GM19351 (cell line): ENCODE data around the gene ATP6V0A1.
"Not testable (repeated sequence)": the region's sequence is repeated elsewhere in the genome, so short reads cannot be mapped to it uniquely, and the experiment has no call there.

Experiments used
- ATAC-seq: cut with Tn5 transposase; IDR thresholded peaks from one replicate; pipeline ENCODE4 v1.9.1; 2021; ENCODE audit warnings: mild to moderate bottlenecking, moderate library complexity; ENCODE audit not compliant: unreplicated experiment

The ATP6V0A1 gene

DNA sequence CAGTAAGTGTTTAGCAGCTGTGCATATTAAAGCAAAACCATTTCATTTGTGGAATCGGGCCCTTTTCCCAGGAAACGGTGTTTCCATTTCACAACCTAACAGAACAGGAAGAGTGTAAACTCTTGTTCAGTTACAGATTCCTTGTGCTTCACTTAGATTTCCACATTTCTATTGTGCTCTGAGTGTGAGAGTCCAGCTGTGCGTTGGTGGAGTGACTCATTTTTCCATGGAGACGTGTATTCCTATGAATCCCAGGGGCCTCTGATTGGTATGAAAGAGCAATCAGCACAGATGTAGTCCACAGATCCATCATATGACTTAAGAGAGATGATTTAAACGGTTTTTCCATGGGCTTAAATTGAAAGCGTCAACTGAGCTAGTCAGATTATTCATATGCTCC is 22.3 kb upstream of the ATP6V0A1 start:
- ATAC-seq, result no peak

DNA sequence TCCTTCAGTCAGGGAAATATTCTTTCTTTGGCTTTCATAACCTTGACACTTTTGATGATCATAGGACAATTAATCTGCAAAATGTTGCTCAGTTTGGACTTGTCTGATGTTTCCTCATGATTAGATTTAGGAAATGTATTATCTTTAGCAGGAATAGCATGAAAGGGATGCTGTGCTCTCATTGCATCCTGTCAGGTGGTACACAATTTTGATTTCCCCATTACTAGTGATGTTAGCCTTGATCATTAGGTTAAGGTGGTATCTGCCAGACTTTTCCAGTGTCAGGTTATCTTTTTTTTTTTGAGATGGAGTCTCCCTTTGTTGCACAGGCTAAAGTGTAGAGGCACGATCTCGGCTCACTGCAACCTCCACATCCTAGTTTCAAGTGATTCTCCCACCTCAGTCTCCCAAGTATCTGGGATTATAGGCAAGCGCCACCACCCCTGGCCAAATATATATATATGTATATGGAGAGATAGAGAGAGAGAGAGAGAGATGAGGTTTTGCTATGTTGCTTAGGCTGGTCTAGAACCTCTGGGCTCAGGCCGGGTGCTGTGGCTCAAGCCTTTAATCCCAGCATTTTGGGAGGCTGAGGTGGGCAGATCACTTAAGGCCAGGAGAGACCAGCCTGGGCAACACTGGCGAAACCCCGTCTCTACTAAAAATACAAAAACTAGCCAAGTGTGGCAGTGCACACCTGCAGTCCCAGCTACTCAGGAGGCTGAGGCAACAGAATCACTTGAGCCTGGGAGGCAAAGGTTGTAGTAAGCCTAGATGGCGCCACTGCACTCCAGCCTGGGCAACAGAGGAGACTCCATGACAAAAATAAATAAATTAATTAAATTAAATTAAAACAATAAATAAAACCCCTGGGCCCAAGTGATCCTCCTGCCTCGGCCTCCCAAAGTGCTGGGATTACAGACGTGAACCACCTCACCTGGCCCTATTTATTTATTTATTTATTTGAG is 19.8 kb upstream of the ATP6V0A1 start:
- ATAC-seq, result no peak

DNA sequence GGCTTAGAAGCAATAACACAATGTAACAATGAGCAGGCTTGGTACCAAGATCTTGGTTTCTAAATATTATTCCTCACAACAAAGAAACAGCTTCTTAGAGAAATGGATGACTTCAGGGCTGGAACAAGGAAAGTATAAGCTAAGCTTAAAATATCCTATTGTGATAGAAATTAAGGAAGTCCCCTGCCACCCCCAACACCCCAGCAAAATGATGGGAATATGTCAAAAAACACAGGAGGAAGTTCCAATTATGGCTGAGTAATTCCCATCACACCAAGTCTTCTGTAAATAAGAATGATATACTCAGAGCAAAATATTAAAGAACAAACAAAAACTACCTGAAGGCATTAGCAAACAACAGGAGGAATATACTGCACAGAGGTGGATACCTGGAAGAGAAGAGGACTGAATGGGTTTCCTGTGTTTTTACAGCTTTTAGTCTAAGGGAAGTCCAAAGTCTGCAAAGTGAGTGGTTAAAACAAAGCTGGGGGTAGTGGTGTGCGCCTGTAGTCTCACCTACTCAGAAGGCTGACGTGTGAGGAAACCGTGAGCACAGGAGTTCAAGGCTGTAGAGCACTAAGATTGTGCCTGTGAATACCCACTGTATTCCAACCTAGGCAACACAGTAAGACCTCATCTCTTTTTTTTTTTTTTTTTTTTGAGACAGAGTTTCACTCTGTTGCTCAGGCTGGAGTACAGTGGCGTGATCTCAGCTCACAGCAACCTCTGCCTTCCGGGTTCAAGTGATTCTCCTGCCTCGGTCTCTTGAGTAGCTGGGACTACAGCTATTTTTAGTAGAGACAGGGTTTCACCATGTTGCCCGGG is 17.1 kb upstream of the ATP6V0A1 start:
- ATAC-seq, result no peak

DNA sequence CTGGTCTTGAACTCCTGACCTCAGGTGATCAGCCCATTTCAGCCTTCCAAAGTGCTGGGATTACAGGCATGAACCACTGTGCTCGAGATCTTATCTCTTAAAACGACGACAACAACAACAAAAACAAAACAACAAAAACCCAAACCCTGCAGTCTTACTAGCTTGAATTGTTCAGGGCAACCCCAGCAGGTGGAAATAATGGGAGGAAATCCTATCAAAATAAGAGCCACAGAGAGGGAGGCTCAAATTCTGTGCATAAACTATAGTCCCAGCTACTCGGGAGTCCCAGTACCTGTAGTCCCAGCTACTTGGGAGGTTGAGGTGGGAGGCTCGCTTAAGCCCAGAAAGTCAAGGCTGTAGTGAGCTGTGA is 16.5 kb upstream of the ATP6V0A1 start:
- no peak for ATAC-seq

DNA sequence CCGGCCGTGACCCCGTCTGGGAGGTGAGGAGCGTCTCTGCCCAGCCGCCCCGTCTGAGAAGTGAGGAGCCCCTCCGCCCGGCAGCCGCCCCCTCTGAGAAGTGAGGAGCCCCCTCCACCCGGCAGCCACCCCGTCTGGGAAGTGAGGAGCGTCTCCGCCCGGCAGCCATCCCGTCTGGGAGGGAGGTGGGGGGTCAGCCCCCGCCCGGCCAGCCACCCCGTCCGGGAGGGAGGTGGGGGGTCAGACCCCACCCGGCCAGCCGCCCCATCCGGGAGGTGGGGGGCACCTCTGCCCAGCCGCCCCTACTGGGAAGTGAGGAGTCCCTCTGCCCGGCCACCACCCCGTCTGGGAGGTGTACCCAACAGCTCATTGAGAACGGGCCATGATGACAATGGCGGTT is 9.5 kb upstream of the ATP6V0A1 start:
- ATAC-seq, result not testable (repeated sequence)

DNA sequence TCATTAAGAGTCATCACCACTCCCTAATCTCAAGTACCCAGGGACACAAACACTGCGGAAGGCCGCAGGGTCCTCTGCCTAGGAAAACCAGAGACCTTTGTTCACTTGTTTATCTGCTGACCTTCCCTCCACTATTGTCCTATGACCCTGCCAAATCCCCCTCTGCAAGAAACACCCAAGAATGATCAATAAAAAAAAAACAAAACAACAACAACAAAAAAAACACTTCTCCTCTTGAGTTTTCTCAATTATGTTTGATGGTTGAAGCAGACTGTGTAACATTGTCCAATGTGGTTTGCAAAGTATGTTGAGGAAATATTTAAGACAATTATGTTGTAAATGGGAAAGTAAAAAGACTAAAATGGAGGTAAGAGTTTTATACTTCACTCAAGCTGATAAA is 8.8 kb upstream of the ATP6V0A1 start:
- ATAC-seq, result not testable (repeated sequence)

DNA sequence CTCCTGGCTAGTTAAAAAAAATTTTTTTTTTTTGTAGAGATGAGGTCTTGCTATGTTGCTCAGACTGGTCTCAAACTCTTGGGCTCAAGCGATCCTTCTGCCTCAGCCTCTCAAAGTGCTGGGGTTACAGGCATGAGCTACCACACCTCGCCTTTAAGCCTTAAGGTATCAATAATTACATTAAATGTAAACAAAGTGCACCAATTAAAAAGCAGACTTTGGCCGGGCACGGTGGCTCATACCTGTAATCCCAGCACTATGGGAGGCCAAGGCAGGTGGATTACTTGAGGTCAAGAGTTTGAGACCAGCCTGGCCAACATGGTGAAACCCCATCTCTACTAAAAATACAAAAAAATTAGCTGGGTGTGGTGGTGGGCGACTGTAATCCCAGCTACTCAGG is 7.4 kb upstream of the ATP6V0A1 start:
- ATAC-seq, result not testable (repeated sequence)

DNA sequence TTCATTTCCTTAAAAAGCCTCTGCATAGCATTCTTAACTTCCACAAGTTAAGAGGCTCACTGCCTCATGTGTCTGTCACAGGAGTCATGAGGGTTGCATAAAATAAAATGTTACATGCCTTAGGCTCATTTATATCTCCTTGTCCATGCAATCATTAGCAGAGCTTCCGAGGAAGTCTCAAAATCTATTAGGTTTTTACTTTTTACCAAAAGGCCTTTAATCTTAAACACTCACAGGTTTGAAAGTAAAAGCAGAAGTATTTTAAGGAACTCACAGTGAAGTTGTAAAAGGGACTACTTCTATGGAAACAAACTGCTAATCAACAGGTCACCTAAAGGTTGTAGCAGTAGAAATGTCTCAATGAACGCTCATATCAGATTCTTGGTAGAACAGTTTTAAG is 5.2 kb upstream of the ATP6V0A1 start:
- ATAC-seq, result no peak

DNA sequence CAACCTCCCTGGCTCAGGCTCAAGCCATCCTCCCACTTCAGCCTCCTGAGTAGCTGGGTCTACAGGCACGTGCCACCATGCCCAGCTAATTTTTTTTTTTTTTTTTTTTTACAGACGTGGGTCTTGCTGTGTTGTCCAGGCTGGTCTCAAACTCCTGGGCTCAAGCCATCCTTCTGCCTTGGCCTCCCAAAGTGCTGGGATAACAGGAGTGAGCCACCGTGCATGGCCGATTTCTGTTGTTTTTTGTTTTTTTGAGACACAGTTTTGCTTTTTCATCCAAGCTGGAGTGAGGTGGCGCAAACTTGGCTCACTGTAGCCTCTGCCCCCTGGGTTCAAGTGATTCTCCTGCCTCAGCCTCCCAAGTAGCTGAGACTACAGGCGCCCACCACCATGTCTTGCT is 3.7 kb upstream of the ATP6V0A1 start:
- not testable (repeated sequence) for ATAC-seq

DNA sequence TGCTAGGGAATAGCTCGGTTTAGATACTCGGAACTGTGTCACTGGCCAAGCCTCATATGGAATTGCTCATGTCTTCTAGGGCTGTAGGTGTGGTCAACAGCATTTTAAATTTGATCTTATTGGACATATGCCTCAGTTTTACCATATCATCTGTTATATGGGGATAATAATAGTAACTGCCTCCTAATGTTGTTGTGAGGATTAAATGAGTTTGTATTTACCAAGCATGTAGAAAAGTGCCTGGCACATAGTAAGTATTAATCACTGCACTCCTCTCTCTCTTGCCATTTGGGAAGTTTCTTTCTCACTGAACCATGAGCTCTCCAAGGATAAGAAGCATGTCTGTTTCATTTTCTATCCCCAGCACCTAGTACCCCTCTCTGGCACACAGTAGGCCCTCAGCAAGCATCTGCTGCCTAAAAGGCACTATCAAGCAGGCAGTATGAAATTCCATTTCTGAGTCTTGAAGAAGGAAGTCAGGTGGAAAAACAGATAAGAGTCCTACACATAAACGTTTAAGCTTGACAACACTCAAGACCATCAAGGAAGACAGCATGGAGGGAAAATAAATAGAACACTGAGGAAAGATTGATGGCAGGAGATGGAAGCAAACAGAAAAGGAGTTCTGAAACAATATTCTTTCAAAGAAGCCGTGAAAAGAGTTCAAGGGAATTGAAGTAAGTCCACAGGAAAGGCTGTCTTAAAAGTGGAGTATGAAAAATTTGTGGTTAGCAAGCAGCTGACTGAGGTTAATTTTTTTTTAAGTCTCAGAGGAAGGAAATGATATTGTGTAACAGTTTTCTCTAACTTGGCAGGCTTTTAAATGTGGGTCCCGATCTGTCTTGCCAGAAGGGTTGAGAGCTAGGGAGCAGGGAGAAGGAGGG is 2.2 kb upstream of the ATP6V0A1 start:
- no peak for ATAC-seq

DNA sequence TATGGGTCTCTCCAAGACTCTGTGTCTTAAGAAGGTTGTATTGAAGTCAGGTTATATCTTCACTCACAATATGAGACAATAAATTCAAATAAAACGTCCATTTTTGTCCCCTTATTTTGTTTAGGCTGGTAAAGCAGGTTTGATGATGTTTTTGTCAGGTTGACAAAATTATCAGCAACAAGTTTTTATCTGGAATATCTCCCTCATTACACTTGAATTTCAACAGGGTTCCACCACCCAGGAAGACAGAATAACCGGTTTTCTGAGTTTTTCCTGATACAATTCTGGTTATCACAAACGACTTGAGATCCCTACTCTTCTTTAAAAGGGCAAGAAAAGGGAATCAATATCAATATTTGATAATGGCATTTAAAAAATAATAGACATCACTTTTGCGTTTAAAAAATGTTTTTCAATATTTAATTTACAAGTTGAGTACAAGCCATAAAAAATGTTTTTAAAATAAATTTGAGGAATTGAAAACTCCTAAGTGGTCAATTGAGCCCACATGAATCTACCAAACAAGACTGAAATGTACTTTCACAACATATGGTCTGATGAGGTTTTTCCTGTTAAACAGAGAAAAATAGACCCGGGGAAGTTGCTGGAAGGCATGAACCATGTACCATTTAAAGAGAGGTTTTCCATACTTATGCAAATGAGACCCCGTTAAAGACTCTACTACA is 1.4 kb upstream of the ATP6V0A1 start:
- no peak for ATAC-seq

DNA sequence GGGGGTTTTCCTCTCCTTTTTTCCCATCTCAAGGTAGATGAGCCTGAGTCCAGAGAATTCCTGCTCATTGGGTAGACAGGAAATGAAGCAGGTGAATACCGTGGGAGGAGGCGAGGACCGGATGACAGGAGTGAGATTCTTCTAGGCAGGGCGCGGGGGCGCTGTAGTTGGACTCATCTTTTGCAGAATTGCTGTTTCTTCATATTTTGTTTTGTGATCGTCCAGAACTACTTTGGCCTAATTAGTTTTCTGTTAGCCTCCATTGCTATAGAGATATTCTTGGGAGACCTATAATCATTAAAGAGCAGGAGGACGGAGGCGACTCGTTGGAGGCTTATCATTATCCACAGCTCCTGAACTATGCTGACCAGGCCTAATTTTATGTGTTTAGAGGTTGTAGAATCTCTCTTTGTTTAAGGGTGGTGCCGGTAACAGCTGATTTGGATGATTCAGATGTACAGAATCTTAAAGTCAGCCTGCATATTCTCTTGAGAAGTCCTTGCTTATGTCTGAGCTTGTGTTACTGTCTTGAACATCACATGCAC is 650 bp downstream of the ATP6V0A1 start:
- ATAC-seq, result no peak

DNA sequence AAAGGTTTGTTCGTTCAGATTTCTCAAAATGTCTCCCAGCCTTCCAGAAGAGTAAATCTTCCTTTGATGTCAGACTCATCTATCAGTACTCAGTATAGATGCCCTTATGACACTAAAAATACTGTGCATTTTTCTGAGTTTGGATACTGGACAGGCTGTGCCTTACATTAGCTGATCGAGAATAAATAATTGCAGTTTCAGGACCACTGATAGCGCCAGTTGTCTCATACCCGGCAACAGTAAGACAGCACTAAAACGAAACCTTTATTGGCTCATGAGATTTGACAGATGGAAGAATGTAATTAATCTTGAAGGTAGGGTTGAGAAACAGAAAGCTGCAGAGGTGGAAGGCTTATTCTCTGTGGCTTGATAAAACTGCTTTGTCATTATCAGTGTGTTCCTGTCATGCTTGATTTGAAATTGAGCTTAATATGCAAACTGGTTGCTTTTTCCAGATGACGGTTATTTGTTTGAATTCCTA is 1.2 kb downstream of the ATP6V0A1 start:
- ATAC-seq, result no peak

DNA sequence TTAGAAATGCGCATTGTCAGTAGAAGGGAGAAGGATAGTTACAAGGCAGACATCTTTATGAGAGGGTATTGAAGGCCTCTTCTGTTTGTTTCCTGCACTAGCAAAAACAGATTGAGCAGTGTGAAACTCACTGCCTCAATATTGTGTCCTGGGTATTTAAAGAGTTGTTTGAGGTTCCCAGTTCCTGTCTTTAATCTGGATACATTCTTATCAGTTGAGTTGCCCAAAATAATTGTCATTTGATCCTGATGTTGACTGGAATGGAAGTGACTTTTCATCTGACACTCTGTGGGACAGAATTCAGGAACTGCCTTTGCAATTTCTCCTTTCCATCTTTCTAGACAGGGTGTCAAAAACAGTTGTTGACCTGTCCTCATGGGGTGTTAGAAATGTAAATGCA is 1.7 kb downstream of the ATP6V0A1 start:
- no peak for ATAC-seq

DNA sequence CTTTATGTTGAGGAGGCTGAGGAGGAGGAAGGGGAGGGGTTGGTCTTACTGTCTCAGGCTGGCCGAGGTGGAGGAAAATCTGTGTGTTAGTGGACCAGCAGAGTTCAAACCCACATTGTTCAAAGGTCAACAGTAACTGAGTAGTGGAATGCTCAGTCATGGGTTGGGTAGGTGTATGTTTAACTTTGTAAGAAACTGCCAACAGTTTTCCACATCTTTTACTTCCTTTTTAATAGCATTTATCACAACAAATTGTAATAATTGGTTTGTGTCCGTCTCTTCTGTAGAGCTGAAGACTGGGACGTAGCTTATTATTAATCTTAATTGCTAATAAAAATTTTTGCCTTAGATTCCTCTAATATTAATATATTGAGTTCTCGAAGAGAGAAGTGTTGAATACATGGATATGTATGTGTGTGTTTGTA is 5.3 kb downstream of the ATP6V0A1 start:
- no peak for ATAC-seq

DNA sequence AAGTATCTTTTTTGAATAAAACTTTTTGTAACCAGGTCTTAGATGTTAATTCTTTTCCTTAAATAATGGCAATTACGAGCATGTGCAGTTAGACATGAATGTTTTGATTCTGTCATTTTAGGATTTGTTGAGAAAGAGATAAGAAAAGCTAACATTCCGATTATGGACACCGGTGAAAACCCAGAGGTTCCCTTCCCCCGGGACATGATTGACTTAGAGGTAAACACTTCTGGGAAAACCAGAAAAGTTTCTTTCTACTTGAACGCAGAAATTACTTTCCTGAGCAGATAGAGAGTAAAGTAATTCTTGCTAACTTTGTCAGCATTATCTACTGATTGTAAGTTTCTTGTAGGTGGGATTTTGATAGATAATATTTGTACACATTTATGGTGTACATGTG is 9.2 kb downstream of the ATP6V0A1 start:
- ATAC-seq, result no peak

DNA sequence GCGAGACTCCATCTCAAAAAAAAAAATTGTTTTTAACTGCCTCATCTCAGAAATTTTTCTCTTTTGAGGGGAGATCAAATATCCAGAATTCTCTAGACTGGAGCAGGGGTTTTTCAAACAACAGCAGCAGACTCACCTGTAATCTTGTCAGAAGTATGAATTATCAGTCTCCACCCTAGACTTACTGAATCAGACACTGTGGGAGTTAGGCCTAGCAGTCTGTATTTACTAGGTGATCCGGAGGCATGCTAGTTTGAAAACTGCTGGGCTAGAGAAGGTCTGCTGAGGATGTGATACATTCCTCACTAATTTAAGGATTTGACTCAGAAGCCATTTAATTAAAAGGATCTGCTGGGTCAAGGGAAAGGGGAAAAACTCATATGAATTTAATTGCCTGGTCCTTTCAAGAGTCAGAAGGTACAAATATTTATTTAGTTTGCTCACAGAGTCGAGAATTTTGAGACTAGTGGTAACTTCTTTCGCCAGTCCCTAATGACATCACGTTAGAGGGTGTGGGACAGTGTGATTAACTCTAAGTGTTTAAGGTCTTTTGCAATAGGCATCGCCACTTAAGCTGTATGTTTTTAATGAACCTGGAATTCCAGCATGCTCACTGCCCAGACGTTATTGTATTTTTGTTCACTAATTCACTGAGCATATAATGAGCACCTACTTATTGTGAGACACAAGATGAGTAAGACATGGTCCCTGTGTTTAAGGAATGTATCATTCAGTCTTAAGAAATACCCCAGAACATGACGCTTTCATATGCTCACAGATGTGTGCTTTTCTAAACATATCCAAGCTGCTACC is 14.2 kb downstream of the ATP6V0A1 start:
- no peak for ATAC-seq

DNA sequence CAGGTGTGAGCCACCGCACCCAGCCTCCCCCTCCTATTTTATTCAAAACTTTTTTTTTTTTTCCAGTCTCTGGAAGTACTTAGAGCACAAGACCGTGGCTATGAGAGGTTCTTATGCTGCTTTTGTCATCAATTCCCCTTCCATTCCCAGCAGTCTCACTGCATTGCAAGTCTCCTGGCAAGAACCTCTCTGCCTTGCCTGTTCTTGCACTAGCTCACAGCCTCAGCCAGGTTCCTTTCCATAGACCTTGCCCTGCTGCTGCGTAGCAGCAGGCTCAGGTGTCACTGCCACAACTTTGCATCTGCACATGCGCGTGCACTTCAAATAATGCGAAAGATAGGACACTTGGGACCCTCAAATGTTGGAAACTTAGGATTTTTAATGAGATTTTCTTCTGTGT is 15.6 kb downstream of the ATP6V0A1 start:
- no peak for ATAC-seq

DNA sequence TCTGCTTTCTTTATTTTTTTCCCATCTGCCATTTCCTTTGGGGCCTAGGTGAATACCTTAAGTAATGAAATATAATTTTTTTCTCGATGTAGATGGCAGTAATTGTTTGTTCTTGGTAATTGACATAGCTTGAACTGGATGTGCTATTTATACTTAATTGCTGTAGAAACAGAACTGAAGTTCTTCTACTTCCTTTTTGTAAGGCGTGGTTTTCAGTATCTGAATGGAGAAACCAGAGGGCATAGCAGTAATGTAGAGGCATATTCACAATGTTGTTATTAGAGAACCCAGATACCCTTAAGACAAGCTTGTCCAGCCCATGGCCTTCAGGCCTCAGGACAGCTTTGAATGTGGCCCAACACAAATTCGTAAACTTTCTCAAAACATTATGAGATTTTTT is 16.4 kb downstream of the ATP6V0A1 start:
- ATAC-seq, result no peak
